ENCODE results near the gene ZNF512B. TPM values are rescaled to one million over a fixed set of nuclear protein-coding genes. Genes with fewer than 3 reads are reported as not detected.
A peak's percentile ranks its signal among the peaks of the same experiment; 100 is the strongest.
"Not testable (repeated sequence)": the region's sequence is repeated elsewhere in the genome, so short reads cannot be mapped to it uniquely, and the experiment has no call there.

The ZNF512B gene
- polyA plus RNA-seq, 2 of the 4 experiments (the other 2 are of a cell fraction), result 2.1 to 16.8 TPM

DNA sequence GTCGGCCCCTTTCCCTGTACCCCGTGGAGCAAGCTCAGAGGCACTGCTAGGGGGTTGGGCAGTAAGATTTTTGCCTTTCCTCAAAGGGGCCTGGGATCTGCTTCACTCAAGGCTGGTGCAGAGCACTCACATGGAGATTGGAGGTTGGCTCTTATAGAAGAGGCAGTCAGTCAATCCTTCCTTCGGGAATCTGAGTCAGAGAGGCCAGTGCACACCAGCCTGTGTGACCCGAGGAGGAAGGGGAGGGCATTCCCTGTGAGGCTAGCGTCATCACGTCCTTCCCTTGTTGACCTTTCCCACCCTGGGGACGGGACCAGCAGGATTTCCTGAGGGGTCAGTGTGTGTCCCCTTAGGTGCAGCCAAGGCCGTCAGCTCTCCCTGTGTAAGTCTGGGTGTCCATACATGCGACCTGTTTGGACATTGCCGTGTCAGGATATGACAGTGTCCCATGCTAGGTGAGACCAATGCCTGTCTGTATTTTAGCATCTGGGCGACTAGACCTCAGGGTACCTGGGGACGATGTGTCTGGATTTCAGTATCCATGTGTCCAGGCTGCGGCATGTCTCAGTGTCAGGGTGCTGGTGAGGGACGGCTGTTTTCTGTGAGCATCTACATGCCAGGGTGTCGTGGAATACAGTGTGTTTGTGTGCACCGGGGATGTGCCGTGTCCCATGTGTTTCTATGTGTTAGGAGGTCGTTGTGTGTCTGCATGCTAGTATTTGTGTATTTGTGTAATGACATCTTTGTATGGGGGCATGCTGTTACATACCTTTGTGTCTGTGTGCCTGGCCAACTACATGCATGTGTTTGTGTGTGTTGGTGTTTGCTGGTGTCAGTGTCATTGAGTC is 2.8 kb upstream of the ZNF512B start:
- peaks cover 37% of the 10 kb centered on the region for H3K4me1 ChIP-seq
- TF ChIP-seq CBX2 (IDR thresholded peaks at IDR 0.05; ENCODE audit: borderline replicate concordance, low read depth), result no peak
- TF ChIP-seq RNF2 (IDR thresholded peaks at IDR 0.05; ENCODE audit: borderline replicate concordance, low read depth), result no peak
- TF ChIP-seq, protein P1, sequence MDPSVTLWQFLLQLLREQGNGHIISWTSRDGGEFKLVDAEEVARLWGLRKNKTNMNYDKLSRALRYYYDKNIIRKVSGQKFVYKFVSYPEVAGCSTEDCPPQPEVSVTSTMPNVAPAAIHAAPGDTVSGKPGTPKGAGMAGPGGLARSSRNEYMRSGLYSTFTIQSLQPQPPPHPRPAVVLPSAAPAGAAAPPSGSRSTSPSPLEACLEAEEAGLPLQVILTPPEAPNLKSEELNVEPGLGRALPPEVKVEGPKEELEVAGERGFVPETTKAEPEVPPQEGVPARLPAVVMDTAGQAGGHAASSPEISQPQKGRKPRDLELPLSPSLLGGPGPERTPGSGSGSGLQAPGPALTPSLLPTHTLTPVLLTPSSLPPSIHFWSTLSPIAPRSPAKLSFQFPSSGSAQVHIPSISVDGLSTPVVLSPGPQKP (IDR thresholded peaks at IDR 0.05; ENCODE audit: low read depth, low read length), result no peak
- no peak for TF ChIP-seq KDM5A (IDR thresholded peaks at IDR 0.05)
- TF ChIP-seq RARB (CRISPR knock-in tag; IDR thresholded peaks at IDR 0.05), result no peak
- no peak for TF ChIP-seq HDAC2 (IDR thresholded peaks at IDR 0.05)
- no peak for TF ChIP-seq POLR2A (IDR thresholded peaks at IDR 0.05; ENCODE audit: low read length)
- TF ChIP-seq PHF8 (IDR thresholded peaks at IDR 0.05; ENCODE audit: borderline replicate concordance, low read depth), result no peak
- TF ChIP-seq SREBF2 (IDR thresholded peaks at IDR 0.05), result no peak
- no peak for TF ChIP-seq ZFP36 (IDR thresholded peaks at IDR 0.05; ENCODE audit: borderline replicate concordance, partially characterized antibody)
- no peak overlapping the region for H3K27ac ChIP-seq
- no peak for DNase-seq (ENCODE audit: low read depth in 1 of 2, low spot score in 1 of 2)
- no peak overlapping the region for H3K4me2 ChIP-seq
- no peak overlapping the region for H3K4me3 ChIP-seq
- POLR2A ChIA-PET, result interaction anchor here (1.4 to 1.8 kb wide), 2 partner anchors 15 to 435 kb away, joined by 5 to 10 read pairs; partner anchors contain the start of gene PTK6
- no peaks in the 10 kb centered on the region for H3K9me3 ChIP-seq
- 76% methylated on average over 18 of the region's 18 CpGs for WGBS (ENCODE audit: missing lambda C conversion rate)
- no peak for ATAC-seq
- CTCF ChIA-PET, result interaction anchor here (0.6 to 3.6 kb wide), 17 partner anchors 8 to 665 kb away, joined by 3 to 48 read pairs (median 9); partner anchors contain the start of genes PRPF6, PTK6, TCEA2 and UCKL1
- no peak for FAIRE-seq

GRCh38 chr20:63971960-63972311 is 2.2 kb upstream of the ZNF512B start:
- FAIRE-seq; ATAC-seq; POLR2A ChIA-PET; DNase-seq (ENCODE audit: low read depth in 1 of 2, low spot score in 1 of 2); H3K4me3 ChIP-seq; H3K9me3 ChIP-seq; H3K27ac ChIP-seq; H3K4me2 ChIP-seq: not testable (repeated sequence)
- CTCF ChIA-PET, result interaction anchor here (0.6 to 2.4 kb wide), 5 partner anchors 9 to 761 kb away, joined by 3 to 48 read pairs (median 3); partner anchors contain the start of genes PRPF6, PTK6 and UCKL1
- H3K4me1 ChIP-seq, result peaks cover 31% of the 10 kb centered on the region
- WGBS (ENCODE audit: missing lambda C conversion rate), result 87% methylated on average over 10 of the region's 10 CpGs

- CTCF ChIA-PET, result interaction anchor here (0.6 to 0.7 kb wide), 2 partner anchors 22 to 760 kb away, joined by 3 to 4 read pairs; no protein-coding TSS in a partner anchor
- Histone ChIP-seq H3K4me1 (peaks cover 30% of the 10 kb centered on the region), H3K4me3 (no peak overlapping the region; the same call in 2 of the 3 replicates), H3K4me2 (peak overlapping the region; percentile 86), H3K27ac (peak overlapping the region in 1 of 2 experiments; percentile 97; a peak in 3 of 6 replicates), H3K9me3 (no peaks in the 10 kb centered on the region)
- POLR2A ChIA-PET, result no interaction called here
- no peak for TF ChIP-seq RCOR1 (IDR thresholded peaks at IDR 0.05; ENCODE audit: low read depth, low read length)
- ATAC-seq (no peak), DNase-seq (ENCODE audit: low read depth in 1 of 2, low spot score in 1 of 2) (no peak), FAIRE-seq (no peak)
- 89% methylated on average over 5 of the region's 5 CpGs for WGBS (ENCODE audit: missing lambda C conversion rate)
These were observed 1.1 kb upstream of the ZNF512B start for GRCh38 chr20:63970714-63971431.

- Histone ChIP-seq H3K4me3 (peak overlapping the region; percentile 72), H3K4me1 (peaks cover 18% of the 10 kb centered on the region), H3K9me3 (no peaks in the 10 kb centered on the region), H3K4me2 (peak overlapping the region; percentile 86), H3K27ac (peak overlapping the region; percentile 82 to 97)
- DNase-seq (ENCODE audit: low read depth in 1 of 2, low spot score in 1 of 2) (no peak), FAIRE-seq (no peak), ATAC-seq (0 out of 6 replicates have a peak, but pooled peaks of 1 of the 2 experiments have one; percentile 19)
- peak in 1 of 2 experiments; percentile 59; a peak in 2 of 5 replicates for TF ChIP-seq JUN (IDR thresholded peaks at IDR 0.05)
- TF ChIP-seq TFCP2L1 (CRISPR knock-in tag; IDR thresholded peaks at IDR 0.05), result no peak
- TF ChIP-seq EP300 (IDR thresholded peaks at IDR 0.05), result no peak
- TF ChIP-seq KDM1A (IDR thresholded peaks at IDR 0.05; ENCODE audit: low read depth), result no peak
- TF ChIP-seq HES2 (IDR thresholded peaks at IDR 0.05), result no peak
- TF ChIP-seq FOSL2 (IDR thresholded peaks at IDR 0.05), result no peak
- TF ChIP-seq FOSL2 (CRISPR knock-in tag; IDR thresholded peaks at IDR 0.05), result peak; percentile 32; the same call in 1 of the 2 replicates
- CTCF ChIA-PET, result interaction anchor here (2.4 kb wide), 1 partner anchor 11 kb away, joined by 10 read pairs; the partner anchor contains the start of gene PRPF6
- whole genome bisulfite sequencing (ENCODE audit: missing lambda C conversion rate), result 22% methylated on average over 22 of the region's 70 CpGs
- POLR2A ChIA-PET, result interaction anchor here (0.6 kb wide), 1 partner anchor 11 kb away, joined by 3 read pairs; the partner anchor contains the start of gene PRPF6
These were observed 586 bp downstream of the ZNF512B start for GRCh38 chr20:63968928-63969760.

Data from A549 (cell line).